Dermis microvascular lymphatic vessel endothelial cell (primary cell): Measurements from ENCODE around the gene APBB1. TPM values are rescaled to one million over a fixed set of nuclear protein-coding genes. Genes with fewer than 3 reads are reported as not detected.

Experiments used
- DNase-seq, 2 donors: peaks; one replicate each; pipeline versions ENCODE4 v3.0.0 to v3.0.0-alpha.2; 2010; ENCODE audit warnings: low read depth in 2 of 2
- total RNA-seq: library from RNA; depleted of rRNA; stranded (reverse); fragments of >200 nt; gene quantifications from 2 replicates; pipeline ENCODE4 v1.2.1, GENCODE V29; 2014

APBB1 gene
- total RNA-seq, 1 donor from 2014 or later: 23.1 TPM

DNA sequence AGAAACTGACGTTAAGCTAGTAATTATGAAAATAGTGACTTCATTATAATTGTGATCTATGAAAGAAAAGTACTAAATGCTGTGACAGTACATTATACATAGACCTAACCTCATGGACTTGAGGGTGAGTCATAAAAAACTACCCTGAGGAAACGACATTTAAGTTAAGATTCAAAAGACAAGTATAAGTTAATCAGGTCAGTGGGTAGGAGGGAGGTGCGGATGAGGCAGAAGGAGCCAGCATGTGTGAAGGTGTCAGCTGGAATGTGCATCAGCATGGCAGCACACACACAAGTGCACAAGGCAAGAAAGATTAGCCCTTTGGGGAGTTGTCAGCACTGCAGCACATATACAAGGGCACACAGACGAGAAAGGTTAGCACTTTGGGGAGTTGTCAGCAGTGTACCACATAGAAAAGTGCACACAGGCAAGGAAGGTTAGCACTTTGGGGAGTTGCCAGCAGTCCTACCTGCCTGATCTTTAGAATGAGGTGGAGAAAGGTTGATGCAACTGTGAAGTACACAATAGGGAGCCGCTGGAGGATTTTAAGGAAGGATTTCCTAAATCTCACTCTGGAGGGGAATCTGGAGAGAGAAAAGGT, 67.0 kb downstream of the APBB1 start:
- no peak for DNase-seq

DNA sequence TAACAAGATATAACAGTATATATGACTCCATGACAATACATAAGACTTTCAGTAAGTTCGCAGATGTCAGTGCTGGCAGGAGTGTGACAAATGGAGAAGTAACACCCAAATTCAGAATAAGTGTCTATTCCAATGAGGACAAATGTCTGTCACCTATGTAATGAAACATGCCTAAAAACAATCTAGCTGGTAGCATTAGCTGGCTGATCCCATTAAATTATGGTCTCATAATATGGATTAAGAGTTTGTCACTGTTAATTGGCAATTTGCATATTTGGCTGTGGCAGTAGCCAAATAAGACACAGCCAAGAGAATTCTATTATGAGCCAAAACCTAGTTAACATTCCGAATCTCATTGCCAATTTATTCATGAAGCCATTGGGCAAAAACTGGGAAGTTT, 68.4 kb downstream of the APBB1 start:
- DNase-seq: no peak

DNA sequence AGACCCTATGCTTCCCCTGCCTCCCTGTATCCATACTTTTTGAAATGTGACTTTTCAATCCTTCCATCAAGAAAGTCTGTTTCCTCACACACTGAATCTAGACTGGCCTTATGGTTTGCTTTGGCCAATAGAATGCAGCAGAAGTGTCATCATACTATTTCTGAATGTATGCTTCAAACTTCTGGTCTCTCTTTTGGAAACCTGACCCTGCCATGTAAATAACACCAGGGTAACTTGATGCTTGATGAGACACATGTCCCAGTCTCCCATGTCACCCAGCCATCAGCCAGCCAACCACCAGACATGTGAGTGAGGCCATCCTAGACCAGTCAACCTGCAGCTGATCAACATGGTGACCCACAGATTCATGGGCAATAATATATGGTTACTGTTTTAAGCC, 68.9 kb downstream of the APBB1 start:
- DNase-seq: no peak

DNA sequence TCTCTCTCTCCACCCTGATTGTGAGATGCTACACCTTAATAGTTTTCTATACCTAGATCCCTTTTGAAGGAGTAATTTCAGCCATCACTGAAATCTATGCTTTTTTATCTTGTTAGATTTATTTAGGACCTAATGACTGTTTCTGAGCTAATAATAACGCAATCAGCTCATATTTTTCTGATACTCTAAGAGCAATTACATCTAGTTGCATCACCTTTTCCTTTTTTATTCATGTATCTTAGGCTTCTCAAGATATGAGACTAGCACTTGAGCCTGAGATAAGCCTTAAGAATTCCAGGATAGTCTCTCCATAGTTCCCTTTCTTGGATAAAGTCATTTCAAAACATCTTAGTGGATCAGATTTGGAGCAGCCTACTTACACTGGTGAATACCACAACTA, 73.5 kb downstream of the APBB1 start:
- DNase-seq: no peak

Other genes starting within 250 kb of the APBB1 start
- gene OR52B2, start 248.8 kb downstream of the APBB1 start, total RNA-seq: not detected in 2 replicates
- not detected in 2 replicates for gene OR52W1, start 219.9 kb downstream of the APBB1 start, total RNA-seq
- gene C11orf42, start 213.5 kb downstream of the APBB1 start, total RNA-seq: not detected in 2 replicates
- gene FHIP1B, start 184.5 kb downstream of the APBB1 start, total RNA-seq: 6.9 and 11.1 TPM in 2 replicates
- gene CNGA4, start 180.0 kb downstream of the APBB1 start, total RNA-seq: not detected in 2 replicates
- gene CCKBR, start 159.3 kb downstream of the APBB1 start, total RNA-seq: not detected in 2 replicates
- gene CAVIN3, start 98.6 kb downstream of the APBB1 start, total RNA-seq: 106 and 127 TPM in 2 replicates
- gene SMPD1, start 28.6 kb downstream of the APBB1 start, total RNA-seq: 13.7 and 20.7 TPM in 2 replicates
- 0.13 and 0.25 TPM in 2 replicates for gene HPX, start 21.9 kb upstream of the APBB1 start, total RNA-seq
- gene TRIM3, start 54.8 kb upstream of the APBB1 start, total RNA-seq: 15.3 and 23.3 TPM in 2 replicates
- gene ARFIP2, start 62.2 kb upstream of the APBB1 start, total RNA-seq: 34.1 and 40.2 TPM in 2 replicates
- gene TIMM10B, start 62.4 kb upstream of the APBB1 start, total RNA-seq: 21.4 and 30.5 TPM in 2 replicates
- gene DNHD1, start 78.2 kb upstream of the APBB1 start, total RNA-seq: 1.3 and 1.9 TPM in 2 replicates
- 8.1 and 9.2 TPM in 2 replicates for gene RRP8, start 184.5 kb upstream of the APBB1 start, total RNA-seq
- gene ILK, start 184.7 kb upstream of the APBB1 start, total RNA-seq: 111 and 145 TPM in 2 replicates
- 25.2 and 28.6 TPM in 2 replicates for gene TAF10, start 193.1 kb upstream of the APBB1 start, total RNA-seq
- 46.2 and 154 TPM in 2 replicates for gene TPP1, start 200.3 kb upstream of the APBB1 start, total RNA-seq
- 21.4 and 54.1 TPM in 2 replicates for gene DCHS1, start 236.7 kb upstream of the APBB1 start, total RNA-seq